ENCODE measurements around the gene IFI6. TPM values are rescaled to one million over a fixed set of nuclear protein-coding genes. Genes with fewer than 3 reads are reported as not detected.

The IFI6 gene
- total and polyA plus RNA-seq, 2 donors (not counting 1 experiment from before 2014, with no cell fraction given) = 11.7 to 12.0 TPM

DNA sequence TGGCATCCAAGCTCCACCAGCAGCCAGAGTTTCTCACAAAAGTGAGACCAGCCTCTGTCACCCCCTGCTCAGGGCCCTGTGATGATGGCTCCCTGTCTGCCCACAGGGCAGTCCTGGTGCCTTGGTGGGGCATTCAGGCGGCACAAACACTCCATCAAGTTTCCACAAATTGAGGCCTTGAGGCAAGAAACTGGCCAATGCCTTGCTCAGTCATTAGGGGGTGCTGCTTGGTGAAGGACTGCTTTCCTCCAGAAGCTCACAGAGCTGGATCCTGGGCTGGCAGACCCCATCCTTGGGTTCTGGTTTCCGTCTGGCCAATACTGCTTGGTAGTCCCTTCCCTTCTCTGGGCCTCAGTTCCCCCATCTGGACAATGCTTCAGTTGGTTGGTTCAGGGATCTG is 55.6 kb downstream of the IFI6 start:
- ChIA-PET POLR2A (interaction anchor here (0.5 to 1.6 kb wide), 3 partner anchors 9 to 60 kb away, joined by 3 to 5 read pairs (median 3); no protein-coding TSS in a partner anchor), CTCF (interaction anchor here (1.2 to 20.3 kb wide), 6 partner anchors 9 to 322 kb away, joined by 3 to 473 read pairs (median 5); partner anchors contain the start of gene IFI6)
- TF ChIP-seq EZH2 (IDR thresholded peaks at IDR 0.05; ENCODE audit: borderline replicate concordance, insufficient read depth, low read depth, low read length, poor library complexity, severe bottlenecking) (no peak), CTCF (IDR thresholded peaks at IDR 0.05) (no peak)
- H3K79me2 ChIP-seq (ENCODE audit: control insufficient read depth, insufficient read depth, low read length) = peaks cover 27% of the 10 kb centered on the region
- H3K4me3 ChIP-seq (ENCODE audit: control extremely low read depth in 1 of 5, extremely low read depth in 1 of 5, insufficient read depth in 1 of 5, low read depth in 2 of 5, low read length in 4 of 5) = no peak overlapping the region
- H4K20me1 ChIP-seq (ENCODE audit: control insufficient read depth, insufficient read depth, low read length, poor library complexity, severe bottlenecking) = peaks cover 52% of the 10 kb centered on the region
- H2AFZ ChIP-seq (ENCODE audit: insufficient read depth, low read depth, low read length, poor library complexity, severe bottlenecking) = no peak overlapping the region
- peak overlapping the region; percentile 83 for H3K27ac Mint-ChIP-seq
- peaks cover 4 to 86% of the 10 kb centered on the region in 2 experiments for H3K36me3 ChIP-seq (replicated peaks in 1 of 2; ENCODE audit: control extremely low read depth in 1 of 2, control insufficient read depth in 1 of 2, extremely low read depth in 1 of 2, insufficient read depth in 2 of 2, low read length in 1 of 2)
- H3K27me3 Mint-ChIP-seq = no peaks in the 10 kb centered on the region
- no peak overlapping the region for H3K4me2 ChIP-seq (replicated peaks; ENCODE audit: low read depth, low read length, poor library complexity, severe bottlenecking)
- ATAC-seq (ENCODE audit: low read depth) (no peak), DNase-seq (peak; percentile 22)
- H3K4me3 Mint-ChIP-seq = no peak overlapping the region
- intact Hi-C loops (cut with micrococcal nuclease) = no loop called here
- peaks cover 44% of the 10 kb centered on the region for H3K4me1 Mint-ChIP-seq
- H3K4me1 ChIP-seq (ENCODE audit: control insufficient read depth in 2 of 2, insufficient read depth in 2 of 2, low read length in 2 of 2) = peaks cover 20 to 40% of the 10 kb centered on the region in 2 donors
- no peaks in the 10 kb centered on the region for H3K9me3 ChIP-seq (ENCODE audit: control extremely low read depth in 1 of 3, control insufficient read depth in 2 of 3, insufficient read depth in 1 of 3, low read length in 2 of 3)
- WGBS (ENCODE audit: insufficient coverage) = 97% methylated on average over 2 of the region's 2 CpGs
- no peak overlapping the region for H3K27ac ChIP-seq (ENCODE audit: low read length in 2 of 2)
- no peak overlapping the region for H3K9ac ChIP-seq (ENCODE audit: low read length)
- no peaks in the 10 kb centered on the region for H3K27me3 ChIP-seq (replicated peaks in 1 of 4; ENCODE audit: control extremely low read depth in 1 of 4, control insufficient read depth in 3 of 4, insufficient read depth in 4 of 4, low read length in 3 of 4)
- no peaks in the 10 kb centered on the region for H3K9me3 Mint-ChIP-seq (ENCODE audit: insufficient read depth)

Small RNAs within 50 kb of the gene (small RNA-seq; reads per million reads assigned to genes)
- gene AL031729.1 (ENCODE audit: insufficient read length, low read depth, low replicate concordance) (not detected), gene RNU6-424P (ENCODE audit: insufficient read length, low read depth, low replicate concordance) (not detected), gene RNU6-949P (ENCODE audit: insufficient read length, low read depth, low replicate concordance) (not detected)

Other genes starting within 250 kb of the IFI6 start
- 166 and 169 TPM in 2 replicates for gene WASF2, start 182.0 kb downstream of the IFI6 start, total RNA-seq
- 59.5 and 67.4 TPM in 2 replicates for gene WASF2, start 182.0 kb downstream of the IFI6 start, polyA plus RNA-seq
- gene AHDC1, start 68.0 kb downstream of the IFI6 start, total RNA-seq = 29.9 and 32.0 TPM in 2 replicates
- gene AHDC1, start 68.0 kb downstream of the IFI6 start, polyA plus RNA-seq = 5.5 and 6.2 TPM in 2 replicates
- gene FGR, start 37.0 kb downstream of the IFI6 start, total RNA-seq = 56.6 and 57.0 TPM in 2 replicates
- 236 and 295 TPM in 2 replicates for gene FGR, start 37.0 kb downstream of the IFI6 start, polyA plus RNA-seq
- gene FAM76A, start 53.8 kb upstream of the IFI6 start, total RNA-seq = 25.0 and 28.5 TPM in 2 replicates
- 11.7 and 12.1 TPM in 2 replicates for gene FAM76A, start 53.8 kb upstream of the IFI6 start, polyA plus RNA-seq
- gene STX12, start 101.0 kb upstream of the IFI6 start, total RNA-seq = 29.4 and 36.4 TPM in 2 replicates
- 20.5 and 34.6 TPM in 2 replicates for gene STX12, start 101.0 kb upstream of the IFI6 start, polyA plus RNA-seq
- 45.1 and 45.4 TPM in 2 replicates for gene PPP1R8, start 158.6 kb upstream of the IFI6 start, total RNA-seq
- 15.7 and 23.9 TPM in 2 replicates for gene PPP1R8, start 158.6 kb upstream of the IFI6 start, polyA plus RNA-seq
- 221 and 230 TPM in 2 replicates for gene THEMIS2, start 200.4 kb upstream of the IFI6 start, total RNA-seq
- gene THEMIS2, start 200.4 kb upstream of the IFI6 start, polyA plus RNA-seq = 32.2 and 72.0 TPM in 2 replicates
- 60.0 and 60.2 TPM in 2 replicates for gene RPA2, start 242.4 kb upstream of the IFI6 start, total RNA-seq
- 30.0 and 37.2 TPM in 2 replicates for gene RPA2, start 242.4 kb upstream of the IFI6 start, polyA plus RNA-seq

Data from B cell (primary cell).